OCI-M1 (cell line): ENCODE results near the gene THSD7B.
"Not testable (repeated sequence)": the region's sequence is repeated elsewhere in the genome, so short reads cannot be mapped to it uniquely, and the experiment has no call there.

ENCODE experiments used
- DNase-seq: peaks from one replicate; lab custom pipeline; 2025; lab: John Stamatoyannopoulos, UW

THSD7B gene, protein sequence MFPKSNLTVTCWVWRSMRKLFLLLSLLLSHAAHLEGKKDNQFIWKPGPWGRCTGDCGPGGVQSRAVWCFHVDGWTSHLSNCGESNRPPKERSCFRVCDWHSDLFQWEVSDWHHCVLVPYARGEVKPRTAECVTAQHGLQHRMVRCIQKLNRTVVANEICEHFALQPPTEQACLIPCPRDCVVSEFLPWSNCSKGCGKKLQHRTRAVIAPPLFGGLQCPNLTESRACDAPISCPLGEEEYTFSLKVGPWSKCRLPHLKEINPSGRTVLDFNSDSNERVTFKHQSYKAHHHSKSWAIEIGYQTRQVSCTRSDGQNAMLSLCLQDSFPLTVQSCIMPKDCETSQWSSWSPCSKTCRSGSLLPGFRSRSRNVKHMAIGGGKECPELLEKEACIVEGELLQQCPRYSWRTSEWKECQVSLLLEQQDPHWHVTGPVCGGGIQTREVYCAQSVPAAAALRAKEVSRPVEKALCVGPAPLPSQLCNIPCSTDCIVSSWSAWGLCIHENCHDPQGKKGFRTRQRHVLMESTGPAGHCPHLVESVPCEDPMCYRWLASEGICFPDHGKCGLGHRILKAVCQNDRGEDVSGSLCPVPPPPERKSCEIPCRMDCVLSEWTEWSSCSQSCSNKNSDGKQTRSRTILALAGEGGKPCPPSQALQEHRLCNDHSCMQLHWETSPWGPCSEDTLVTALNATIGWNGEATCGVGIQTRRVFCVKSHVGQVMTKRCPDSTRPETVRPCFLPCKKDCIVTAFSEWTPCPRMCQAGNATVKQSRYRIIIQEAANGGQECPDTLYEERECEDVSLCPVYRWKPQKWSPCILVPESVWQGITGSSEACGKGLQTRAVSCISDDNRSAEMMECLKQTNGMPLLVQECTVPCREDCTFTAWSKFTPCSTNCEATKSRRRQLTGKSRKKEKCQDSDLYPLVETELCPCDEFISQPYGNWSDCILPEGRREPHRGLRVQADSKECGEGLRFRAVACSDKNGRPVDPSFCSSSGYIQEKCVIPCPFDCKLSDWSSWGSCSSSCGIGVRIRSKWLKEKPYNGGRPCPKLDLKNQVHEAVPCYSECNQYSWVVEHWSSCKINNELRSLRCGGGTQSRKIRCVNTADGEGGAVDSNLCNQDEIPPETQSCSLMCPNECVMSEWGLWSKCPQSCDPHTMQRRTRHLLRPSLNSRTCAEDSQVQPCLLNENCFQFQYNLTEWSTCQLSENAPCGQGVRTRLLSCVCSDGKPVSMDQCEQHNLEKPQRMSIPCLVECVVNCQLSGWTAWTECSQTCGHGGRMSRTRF (N-terminal part only)

GRCh38 chr2:136765256-136766072, at the start of gene THSD7B:
TSS of gene THSD7B (plus strand) at chr2:136765545. CDS start at chr2:136882179, 116,634 bp downstream.
- DNase-seq, result no peak

GRCh38 chr2:136718273-136718672, 47.1 kb upstream of the THSD7B start:
- no peak for DNase-seq

GRCh38 chr2:136727973-136728699, 37.2 kb upstream of the THSD7B start:
- DNase-seq, result no peak

DNA sequence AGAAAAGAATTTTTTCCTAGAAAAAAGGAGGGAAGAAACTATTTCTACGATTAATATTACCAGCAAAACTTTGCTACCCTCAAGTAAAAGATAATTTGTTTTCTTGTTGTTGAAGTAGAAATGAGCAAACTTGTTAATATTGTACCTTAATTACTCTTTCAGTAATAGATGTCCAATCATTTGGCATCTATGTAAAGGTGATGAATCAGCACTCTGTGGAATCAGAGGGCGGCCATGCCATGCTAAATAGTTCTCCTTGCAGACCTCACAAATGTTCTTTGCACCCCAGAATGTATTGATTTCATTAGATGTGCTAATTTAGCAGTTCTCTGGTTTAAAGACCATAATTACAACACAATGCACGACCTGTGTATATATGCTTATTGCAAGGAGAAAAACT, 29.1 kb upstream of the THSD7B start:
- no peak for DNase-seq

DNA sequence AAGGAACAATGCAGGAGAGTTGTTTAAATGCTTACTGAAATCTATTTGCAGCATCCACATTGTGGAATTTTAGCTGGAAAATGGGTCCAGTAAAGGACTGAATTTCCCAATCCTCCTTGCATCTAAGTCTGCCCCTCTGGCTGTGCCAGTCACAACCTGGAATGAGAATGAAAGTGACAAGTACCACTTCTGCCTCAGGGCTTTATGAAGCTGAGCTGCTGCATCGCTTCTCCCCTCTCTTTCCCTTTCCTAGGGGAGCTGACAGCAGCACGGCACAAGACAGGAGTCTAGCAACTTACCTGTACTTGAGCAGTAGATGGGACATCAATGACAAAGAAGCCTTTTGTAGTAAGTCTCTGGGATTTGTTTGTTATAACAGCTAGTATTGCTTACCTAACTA, 27.3 kb upstream of the THSD7B start:
- DNase-seq, result no peak

DNA sequence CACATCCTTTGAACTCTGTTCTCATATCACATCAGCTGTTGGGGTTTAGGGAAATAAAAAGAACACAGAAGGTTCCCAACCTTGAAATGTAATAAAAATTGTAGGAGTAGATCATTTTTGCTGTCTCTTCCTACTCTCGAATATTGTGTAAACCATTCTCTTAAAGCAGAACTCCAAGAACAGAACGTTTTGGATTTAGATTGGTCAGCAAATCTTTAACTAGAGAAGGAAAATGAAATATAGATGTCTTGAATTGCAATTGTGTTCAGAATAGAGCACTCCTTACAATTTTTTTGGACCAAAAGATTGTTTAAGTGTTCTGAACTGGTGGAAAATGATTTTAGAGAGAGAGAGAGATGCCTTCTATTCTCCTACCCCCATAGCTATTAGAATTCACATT, 23.9 kb upstream of the THSD7B start:
- DNase-seq, result no peak

DNA sequence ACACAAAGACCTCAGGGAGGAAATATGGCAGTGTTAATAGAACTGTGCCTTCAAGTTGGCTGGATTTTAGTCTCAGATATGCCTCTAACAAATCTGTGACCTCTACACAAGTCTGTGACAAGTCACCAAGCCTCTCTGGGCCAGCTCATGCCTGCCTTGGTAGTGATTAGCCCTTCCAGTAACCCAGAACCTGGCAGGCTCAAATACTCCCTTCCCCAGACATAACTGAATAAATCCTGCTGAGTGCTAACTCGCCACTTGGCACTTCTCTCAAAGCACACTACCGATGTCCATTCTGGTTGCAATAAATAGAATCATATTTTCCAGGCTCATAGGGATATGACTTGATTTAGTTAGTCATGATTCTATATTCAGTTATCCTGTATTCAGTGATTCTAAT, 15.3 kb upstream of the THSD7B start:
- DNase-seq, result no peak

GRCh38 chr2:136751406-136751805, 13.9 kb upstream of the THSD7B start:
- no peak for DNase-seq

DNA sequence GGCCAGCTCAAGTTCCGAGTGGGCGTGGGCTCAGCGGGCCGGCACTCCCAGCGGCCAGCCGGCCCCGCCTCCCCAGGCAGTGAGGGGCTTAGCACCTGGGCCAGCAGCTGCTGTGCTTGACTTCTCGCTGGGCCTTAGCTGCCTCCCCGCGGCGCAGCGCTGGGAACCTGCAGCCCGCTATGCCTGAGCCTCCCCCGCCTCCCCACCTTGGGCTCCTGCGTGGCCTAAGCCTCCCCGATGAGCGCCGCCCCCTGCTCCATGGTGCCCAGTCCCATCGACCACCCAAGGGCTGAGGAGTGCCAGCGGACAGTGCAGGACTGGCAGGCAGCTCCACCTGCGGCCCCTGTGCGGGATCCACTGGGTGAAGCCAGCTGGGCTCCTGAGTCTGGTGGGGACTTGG, 6.8 kb upstream of the THSD7B start:
- DNase-seq, result not testable (repeated sequence)

DNA sequence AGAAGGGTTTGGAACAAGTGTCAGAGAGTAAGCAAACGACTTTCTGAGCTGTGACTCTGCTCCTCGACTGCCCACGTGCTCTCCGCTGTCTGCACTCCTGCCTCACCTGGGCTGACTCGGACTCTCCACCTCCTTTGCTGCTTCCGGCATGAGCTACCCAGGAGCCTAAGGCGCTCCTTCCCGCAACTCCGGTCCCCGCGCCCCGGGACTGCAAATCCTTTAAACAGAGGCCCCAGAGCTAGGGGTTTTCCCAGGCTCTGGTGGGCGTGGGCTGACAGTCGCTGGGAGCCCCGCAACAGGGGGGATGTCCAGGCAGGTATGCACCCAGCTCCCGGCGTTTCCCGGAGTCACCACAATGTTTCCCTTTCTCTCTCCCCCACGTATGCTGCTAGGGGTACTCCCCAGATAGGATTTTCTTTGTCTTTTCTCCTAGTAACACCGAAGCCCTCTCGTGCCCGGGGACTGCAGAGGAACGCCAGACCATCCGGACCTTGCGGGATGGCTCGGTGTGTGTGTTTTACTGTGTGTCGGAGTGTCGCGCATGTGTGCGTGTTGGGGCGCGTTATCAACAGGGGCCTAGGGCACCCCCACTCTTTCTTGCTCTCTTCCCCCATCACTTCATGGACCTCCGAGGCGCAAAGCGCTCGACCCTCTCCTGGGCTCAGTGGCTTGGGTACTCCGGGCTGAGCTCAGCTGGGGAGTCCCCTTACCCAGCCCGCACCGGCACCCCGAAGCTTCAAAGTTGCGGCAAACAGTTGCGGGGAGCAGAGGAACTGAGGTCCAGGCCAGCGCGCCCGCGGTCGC, 691 bp upstream of the THSD7B start:
- DNase-seq, result no peak

DNA sequence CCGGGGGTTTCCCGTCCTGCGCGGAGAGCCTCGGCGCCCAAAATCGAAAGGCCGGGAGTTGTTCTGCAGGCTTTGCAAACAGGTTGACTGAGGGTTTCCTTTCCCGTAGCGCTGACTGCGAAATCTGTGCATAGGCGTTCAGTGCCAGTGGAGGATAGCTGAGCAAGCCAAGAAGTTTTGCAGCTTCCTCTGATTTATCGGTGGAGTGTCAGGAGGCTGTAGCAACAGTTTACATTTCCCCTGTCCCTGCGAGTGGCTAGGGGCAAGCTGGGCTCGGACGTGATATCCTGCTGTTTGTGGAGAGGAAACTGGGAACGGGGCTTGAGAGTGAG, 694 bp downstream of the THSD7B start:
- no peak for DNase-seq

DNA sequence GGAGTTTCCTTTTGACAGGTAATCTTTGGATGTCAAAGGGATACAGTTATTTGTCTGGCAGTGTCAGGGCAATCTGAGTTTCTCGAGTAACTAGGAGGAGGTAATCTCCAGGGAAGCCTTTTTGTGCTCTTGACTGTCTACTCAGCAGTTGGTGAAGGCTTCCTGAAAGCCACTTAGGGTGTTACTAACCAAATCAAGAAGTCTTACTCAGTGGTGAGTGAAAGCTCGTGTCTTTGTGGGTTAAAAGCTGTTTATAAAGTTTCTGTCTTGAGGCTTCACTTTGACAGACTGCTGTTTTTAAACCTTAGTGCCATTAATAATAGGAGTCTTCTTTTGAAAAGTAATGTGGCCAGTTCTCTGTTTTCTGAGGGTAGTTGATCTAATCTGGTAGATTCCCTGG, 1.7 kb downstream of the THSD7B start:
- DNase-seq, result no peak

DNA sequence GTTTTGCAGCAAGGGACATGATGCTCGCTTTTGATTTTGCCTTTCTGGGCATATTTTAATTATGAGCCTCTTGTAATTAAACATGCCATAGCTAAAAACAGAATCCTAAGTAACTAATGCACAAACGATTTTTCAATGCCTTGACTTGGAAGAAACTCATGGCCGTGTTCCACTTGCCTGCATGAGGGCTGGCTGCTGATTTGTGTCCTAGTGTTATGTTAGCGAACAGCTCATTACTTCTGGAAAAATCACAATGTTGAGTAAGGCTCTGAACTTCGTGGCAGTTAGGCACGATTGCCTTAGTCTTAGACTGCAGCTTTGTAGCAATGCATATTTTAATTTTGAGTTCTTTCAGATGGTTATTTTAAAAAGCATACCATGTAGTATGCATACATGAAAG, 4.5 kb downstream of the THSD7B start:
- no peak for DNase-seq

- no peak for DNase-seq
Measured at GRCh38 chr2:136770384-136770783, 5.0 kb downstream of the THSD7B start.

DNA sequence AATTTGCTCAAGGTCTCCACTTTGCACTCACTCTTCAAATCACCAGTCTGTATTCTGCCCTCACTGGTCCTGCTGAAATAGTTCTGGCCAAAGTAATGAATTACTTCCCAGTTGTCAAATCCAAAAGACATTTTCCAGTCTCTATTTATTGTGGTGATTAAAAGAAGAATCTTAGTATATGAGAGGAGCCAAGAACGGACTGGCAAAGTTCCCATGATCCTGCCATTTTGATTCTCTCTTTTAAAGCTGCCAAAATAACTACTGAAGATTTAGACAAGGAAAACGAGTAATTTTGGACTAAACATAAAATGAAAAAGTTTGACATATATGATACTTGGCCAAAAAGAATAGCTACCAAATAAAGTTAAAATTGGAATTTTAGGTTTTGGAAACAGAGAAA, 12.0 kb downstream of the THSD7B start:
- no peak for DNase-seq

- no peak for DNase-seq
Measured at GRCh38 chr2:136783856-136784255, 18.5 kb downstream of the THSD7B start.

GRCh38 chr2:136785215-136785614, 19.9 kb downstream of the THSD7B start:
- DNase-seq, result no peak

- no peak for DNase-seq
Measured at GRCh38 chr2:136787970-136788369, 22.6 kb downstream of the THSD7B start.

DNA sequence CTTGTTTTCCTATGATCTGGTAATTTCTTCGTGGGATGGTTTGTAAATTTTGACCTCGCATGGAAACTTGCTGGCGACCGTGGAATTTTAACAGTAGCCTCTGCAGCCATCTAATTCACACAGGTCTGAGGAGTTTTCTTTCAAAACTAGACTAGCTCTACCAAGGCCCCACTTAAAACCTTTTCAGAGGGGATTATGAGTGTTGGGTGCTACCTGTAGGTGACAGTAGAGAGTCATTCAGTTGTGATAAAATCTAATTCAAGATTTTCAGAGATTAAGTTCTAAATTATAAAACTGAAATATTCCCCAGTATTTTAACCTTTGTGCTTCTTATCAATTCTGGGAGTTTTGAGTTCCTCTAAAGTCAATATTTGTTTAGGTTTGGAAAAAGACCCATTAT, 31.0 kb downstream of the THSD7B start:
- no peak for DNase-seq

DNA sequence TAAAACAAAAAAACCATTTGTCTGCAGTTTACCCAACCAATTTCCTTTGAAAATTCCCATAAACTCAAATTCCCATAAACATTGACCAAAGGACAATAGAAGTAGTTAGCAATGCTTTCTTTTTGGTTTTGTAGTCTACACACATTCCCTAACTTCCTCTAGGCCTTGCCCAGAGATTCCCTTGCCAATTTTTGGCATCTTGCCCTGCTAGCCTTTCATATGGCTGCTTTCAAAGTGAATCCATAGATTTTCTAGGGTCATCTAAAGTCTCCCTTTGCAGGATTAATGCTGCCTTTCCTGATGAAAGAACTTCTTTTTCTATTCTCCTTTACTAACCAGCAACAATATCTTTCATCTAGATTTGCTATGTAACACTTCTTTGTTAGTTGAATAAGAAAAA, 33.4 kb downstream of the THSD7B start:
- DNase-seq, result no peak
